ENCODE measurements around the gene DNAH14.
"Not testable (repeated sequence)": the region's sequence is repeated elsewhere in the genome, so short reads cannot be mapped to it uniquely, and the experiment has no call there.

DNAH14 gene

DNA sequence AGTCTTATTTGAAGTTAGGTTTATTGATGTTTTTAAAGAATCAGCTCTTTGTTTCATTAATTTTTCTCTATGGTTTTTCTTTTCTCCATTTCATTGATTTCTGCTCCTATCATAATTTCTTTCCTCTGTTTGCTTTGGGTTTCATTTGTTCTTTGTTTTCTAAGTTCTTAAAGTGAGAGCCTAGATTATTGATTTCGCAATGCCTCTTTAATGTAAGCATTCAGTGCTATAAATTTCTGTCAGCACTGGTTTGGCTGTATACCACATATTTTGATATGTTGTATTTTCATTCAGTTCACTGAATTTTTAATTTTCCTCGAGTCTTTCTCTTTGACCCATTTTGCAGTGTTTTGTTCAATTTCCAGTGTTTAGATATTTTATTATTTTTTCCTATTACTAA is 68.7 kb downstream of the DNAH14 start:
- no peak for FAIRE-seq

DNA sequence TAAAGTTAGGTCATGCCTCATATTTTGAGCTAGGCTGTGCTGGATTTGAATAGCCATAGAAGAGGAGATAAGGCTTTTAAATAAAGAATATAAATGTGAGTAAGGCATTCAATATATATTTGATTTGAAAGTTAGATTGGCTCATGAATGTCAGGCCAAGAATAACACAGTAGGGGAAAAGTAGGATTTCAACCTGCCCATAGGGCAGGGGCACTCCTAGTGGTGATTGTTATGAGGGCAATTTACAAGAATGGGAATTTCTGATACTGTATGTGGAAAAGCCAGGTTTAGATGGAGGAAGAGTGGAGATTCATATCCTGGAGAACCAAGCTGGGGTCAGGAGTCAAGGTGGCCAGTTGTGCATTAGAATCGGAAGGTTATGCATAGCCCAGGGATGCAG is 74.9 kb downstream of the DNAH14 start:
- no peak for FAIRE-seq

DNA sequence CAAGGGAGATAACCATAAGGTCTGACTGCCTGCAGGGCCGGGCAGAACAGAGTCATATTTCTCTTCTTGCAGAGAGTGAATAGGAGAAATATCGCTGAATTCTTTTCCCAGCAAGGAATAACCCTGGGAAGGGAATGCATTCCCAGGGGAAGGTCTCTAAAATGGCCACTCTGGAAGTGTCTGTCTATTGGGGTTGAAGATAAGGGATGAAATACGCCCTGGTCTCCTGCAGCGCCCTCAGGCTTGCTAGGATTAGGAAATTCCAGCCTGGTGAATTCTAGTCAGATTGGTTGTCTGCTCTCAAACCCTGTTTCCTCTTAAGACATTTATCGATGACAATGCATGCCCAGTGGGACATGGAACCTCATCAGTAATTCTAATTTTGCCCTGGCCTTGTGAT is 76.9 kb downstream of the DNAH14 start:
- not testable (repeated sequence) for FAIRE-seq

DNA sequence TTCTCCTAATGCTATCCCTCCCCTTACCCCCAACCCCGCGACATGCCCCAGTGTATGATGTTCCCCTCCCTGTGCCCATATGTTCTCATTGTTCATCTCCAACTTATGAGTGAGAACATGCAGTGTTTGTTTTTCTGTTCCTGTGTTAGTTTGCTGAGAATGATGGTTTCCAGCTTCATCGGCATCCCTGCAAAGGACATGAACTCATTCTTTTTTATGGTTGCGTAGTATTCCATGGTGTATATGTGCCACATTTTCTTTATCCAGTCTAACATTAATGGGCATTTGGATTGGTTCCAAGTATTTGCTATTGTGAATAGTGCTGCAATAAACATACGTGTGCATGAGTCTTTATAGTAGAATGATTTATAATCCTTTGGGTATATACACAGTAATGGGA is 78.6 kb downstream of the DNAH14 start:
- not testable (repeated sequence) for FAIRE-seq

DNA sequence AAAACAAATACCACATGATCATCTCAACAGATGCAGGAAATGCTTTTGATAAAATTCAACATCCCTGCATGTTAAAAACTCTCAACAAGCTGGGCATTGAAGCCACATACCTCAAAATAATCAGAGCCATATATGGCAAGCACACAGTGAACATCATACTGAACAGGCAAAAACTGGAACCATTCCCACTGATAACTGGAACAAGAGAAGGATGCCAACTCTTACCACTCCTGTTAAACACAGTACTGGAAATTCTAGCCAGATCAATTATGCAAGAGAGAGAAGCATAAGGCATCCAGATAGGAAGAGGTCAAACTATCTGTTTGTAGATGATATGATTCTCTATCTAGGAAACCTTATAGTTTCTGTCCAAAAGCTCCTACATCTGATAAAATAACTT is 91.6 kb downstream of the DNAH14 start:
- FAIRE-seq = no peak

DNA sequence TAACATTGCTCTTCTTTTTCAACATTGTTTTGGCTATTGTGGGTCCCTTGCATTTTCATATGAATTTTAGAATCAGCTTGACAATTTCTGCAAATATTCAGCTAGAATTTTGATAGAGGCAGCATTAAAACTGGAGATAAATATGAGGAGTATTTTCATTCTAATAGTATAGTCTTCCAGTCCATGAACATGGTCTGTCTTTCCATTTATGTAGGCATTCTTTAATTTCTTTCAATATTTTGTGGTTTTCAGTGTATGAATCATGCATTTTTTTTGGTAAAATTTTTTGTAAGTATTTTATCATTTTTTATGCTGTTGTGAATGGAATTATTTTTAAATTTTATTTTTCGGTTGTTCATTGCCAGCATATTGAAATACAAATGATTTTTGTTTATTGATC is 97.2 kb downstream of the DNAH14 start:
- no peak for FAIRE-seq

DNA sequence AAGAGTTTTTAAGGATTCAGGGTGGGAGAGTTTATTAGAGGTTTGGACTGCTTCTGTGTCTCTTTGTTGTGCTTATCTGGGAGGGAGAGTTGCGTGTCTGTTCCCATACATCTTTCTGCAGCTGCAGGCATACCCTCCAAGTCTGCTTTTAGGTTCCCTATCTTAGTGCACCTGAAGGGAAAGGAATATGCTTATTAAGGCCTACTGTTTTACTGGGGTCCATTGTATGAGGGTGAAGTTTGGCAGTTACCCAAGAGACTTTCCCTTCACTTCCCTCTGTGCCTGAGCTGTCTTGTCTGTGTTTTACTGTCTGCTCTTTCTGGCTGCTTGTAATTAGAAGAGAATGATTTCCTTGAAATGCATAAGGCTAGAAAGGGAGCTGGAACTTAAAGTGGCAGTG is 107.0 kb downstream of the DNAH14 start:
- FAIRE-seq = not testable (repeated sequence)

DNA sequence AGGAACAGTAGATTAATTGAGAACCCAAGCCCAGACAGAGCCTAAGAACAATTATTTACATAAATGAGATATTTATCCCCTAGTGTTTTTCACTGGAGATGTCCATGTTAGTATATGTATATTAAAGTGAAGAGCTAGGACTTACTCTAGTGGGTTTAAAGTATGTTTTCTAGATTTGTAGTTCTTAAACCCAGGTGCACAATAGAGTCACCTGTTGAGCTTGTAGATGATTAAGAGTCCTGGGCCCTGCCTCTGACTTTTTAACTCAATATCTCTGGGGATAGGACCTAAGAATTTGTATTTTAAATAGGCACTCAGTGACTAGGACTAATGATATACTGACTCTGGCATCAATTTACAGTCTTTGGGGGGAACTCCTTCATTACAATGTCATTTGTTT is 112.8 kb downstream of the DNAH14 start:
- no peak for FAIRE-seq

DNA sequence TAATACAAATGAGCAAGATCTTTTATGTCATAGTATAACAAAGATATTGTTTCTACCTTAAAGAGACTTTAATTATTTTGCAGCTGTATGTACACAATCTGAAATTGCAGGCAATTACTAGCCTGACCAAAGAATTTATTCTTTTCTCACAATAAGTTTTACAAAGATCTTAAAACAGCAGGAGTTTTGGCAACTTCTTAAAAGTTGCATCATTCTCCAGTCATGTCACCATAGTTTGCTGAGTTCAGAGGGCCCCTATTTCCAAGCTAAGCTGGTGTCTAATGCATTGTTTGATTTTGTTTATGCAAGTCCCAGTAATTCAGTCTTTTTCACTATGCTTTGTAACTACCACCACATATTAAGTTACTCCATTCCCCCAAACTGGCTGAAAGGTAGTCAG is 114.8 kb downstream of the DNAH14 start:
- FAIRE-seq = no peak

DNA sequence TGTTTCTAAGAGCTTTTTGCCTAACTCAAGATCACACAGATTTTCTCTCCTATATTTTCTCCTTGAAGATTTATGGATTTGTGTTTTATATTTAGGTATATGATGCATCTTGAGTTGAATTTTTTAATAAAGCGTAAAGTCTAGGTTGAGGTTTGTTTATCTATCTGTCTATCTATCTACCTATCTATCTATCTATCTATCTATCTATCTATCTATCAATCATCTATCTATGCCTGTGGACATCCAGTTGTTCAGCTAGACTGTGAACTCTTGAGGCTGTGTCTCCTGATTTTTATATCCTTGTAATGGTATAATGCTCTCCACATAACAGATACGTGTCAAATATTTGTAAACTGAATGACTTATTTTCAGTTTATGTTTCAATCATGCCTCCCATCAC is 120.1 kb downstream of the DNAH14 start:
- no peak for FAIRE-seq

DNA sequence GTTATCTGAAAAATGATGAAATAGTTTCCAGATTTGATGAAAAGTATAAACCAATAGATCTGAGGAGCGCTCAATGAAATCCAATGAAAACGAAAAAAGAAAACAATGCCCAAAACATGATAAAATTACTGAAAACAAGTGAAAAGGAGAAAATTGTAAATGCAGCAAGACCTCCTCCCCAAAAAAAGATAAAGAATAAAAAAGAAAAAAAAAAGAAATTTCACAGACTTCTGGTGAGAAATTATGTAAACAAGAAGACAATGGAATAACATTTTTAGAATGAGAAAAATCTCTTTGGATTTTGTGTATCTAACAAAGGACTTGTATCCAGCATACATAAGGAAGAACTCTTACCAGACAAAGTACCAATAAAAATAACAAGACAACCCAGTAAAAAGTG is 134.2 kb downstream of the DNAH14 start:
- FAIRE-seq = peak; percentile 17

DNA sequence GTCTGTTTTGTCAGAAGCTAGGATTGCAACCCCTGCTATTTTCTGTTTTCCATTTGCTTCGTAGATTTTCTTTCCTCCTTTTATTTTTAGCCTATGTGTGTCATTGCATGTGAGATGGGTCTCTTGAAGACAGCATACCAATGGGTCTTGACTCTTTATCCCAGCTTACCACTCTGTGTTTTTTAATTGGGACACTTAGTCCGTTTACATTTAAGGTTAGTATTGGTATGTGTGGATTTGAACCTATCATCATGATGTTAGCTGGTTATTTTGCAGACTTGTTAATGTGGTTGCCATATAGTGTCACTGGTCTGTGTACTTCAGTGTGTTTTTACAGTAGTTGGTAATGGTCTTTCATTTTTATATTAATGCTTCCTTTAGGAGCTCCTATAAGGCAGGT is 141.5 kb downstream of the DNAH14 start:
- FAIRE-seq = no peak

DNA sequence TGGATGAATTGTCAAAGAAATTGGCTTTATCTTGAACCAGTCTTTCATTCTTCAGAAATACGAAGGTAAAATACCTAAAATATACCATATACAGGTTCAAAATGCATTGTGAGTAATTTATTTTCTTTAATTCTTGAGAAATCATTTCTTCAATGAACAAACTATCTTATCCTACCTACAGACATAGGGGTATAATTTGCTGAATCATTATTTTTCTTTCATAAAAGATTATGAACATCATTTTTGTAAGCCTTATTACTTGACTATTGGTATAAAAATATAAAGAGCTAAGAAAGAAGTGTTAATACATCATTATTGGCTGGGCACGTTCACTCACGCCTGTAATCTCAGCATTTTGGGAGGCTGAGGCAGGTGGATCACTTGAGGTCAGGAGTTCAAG is 167.7 kb downstream of the DNAH14 start:
- FAIRE-seq = no peak

DNA sequence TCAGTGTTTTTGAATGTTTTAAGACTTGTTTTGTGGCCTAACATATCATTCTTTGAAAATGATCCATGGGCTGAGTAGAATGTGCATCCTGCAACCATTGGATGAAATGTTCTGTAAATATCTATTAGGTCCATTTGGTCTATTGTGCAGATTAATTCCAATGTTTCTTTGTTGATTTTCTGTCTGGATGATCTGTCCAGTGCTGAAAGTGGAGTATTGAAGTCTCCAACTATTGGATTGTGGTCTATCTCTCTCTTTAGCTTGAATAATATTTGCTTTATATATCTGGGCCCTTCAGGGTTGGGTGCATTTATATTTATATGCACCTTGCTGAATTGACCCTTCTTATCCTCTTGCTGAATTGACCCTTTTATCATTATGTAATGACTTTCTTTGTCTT is 181.5 kb downstream of the DNAH14 start:
- no peak for FAIRE-seq

DNA sequence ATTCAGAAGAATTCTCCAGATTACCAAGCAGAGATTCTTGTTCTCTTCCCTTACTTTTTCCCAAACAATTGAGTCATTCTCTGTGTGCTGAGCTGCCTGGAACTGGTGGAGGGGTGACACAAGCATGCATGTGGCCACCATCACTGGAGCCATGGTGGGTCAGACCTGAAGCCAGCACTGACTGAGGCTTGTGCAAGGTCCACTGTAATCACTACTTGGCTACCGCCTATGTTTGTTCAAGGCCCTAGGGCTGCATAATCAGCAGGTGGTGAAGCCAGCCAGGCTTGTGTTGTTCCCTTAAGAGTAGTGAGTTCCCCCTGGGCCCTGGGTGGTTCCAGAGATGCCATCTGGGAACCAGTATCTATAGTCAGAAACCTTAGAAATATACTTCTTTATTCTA is 183.8 kb downstream of the DNAH14 start:
- no peak for FAIRE-seq

DNA sequence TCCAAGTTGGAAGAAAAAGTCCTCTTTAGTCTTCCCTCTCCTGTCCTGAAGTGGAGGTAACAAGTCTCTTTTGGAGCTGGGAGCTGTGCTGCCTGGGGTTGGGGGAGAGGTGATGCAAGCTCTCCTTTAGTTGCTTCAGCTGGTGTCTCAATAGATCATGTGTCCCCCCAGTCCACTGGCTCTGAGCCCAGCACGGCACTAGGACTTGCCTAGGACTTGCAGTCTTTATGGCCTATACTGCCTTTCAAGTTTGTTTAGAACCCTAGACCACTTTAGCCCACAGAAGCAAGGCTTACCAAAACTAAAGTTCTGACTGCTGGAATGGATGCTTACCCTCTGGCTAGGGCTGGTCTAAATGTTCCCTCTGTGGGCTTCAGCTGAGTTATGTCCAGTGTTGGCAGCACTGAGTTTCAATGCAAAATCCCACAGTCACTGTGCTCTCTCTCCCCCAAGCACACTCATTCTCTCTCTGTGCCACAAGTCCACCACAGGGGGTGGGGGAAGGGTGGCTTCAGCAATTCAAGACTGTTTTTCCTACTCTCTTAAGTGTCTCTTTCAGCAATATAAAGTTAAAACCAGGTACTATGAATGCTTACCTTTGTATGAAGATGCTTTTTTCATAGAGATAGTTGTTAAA is 185.0 kb downstream of the DNAH14 start:
- no peak for FAIRE-seq

DNA sequence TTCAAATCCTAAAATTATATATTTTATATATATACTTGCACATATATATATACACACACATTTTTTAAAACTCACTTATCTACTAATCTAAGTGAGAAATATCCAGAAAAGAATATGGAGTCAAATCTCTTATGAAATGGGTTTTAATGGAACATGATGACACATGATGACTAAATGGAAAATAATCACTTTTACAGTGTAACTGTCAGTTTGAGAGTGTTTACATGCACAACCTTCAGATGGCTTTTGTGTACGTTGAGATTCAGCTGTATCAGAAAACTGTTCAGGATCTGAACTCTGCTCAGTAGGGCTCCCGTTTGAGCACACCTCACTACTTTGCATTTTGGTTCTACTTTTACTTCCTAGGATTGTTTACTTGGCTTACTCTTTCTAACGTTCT is 189.8 kb downstream of the DNAH14 start:
- no peak for FAIRE-seq

DNA sequence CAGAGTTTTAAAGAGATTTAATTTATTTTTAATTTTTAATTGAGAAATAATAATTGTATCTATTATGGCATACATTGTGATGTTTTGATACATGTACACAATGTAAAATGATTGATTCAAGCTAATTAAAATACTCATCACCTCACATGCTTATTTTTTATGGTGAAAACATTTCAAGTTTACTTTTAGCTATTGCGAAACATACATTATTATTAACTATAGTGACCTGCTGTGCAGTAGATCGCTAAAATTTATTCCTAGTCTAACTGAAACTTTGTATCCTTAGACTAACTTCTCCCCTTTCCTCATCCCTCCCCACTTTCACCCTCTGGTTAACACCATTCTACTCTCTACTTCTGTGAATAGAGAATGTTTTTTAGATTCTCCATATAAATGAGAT is 191.6 kb downstream of the DNAH14 start:
- no peak for FAIRE-seq

DNA sequence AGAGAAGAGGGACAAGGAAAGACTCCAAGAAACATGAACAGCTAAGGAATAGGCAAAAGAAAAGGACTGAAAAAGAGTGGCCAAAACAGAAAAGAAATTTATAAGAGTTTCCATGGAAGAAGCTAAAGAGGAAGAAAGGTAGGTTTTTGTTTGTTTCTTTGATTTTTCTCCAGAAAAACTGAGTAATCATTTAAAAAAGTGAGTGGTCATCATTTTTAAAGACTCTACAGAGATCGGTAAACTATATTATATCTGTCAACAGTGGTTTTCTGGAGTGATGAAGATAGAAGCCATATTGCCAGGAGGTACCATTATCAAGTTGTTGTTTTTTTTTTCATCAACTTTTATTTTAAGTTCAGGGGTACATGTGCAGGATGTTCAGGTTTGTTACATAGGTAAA is 202.4 kb downstream of the DNAH14 start:
- no peak for FAIRE-seq

DNA sequence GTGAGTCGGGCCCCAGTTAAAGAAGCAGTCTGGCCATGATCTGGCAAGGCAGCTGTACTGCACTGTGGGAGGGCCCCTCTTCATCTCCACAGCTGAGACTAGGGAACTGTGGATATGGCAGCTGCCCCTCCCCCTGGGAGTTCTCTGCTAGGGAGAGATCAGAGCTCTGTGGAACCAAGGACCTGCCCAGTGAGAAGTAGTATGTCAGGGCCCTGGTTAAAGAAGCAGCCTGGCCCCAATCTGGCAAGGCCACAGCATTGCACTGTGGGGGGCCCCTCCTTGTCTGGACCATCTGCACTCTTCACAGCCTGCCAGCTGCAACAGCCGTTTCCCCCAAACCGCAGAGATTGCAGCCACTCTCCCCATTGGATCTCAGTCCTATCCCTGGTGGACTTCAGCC is 208.5 kb downstream of the DNAH14 start:
- FAIRE-seq = no peak

DNA sequence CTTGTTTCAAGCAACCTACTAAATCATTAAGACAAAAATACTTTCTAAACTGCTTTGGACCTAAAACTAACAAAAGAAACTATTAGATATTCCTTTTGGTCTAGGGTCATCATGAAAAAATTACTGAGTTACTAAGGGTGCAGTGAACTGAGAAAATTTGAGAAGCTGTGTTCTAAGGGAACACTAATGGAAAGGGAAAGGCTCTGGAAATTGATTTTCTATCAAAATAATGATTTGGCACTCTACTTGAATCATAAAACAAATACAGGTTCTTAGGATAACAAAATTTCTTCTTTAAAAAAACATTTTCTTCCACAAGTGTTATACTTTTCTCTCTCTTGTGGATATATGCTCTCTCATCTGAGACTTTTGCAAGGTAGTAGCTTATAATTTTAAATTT is 213.5 kb downstream of the DNAH14 start:
- no peak for FAIRE-seq

DNA sequence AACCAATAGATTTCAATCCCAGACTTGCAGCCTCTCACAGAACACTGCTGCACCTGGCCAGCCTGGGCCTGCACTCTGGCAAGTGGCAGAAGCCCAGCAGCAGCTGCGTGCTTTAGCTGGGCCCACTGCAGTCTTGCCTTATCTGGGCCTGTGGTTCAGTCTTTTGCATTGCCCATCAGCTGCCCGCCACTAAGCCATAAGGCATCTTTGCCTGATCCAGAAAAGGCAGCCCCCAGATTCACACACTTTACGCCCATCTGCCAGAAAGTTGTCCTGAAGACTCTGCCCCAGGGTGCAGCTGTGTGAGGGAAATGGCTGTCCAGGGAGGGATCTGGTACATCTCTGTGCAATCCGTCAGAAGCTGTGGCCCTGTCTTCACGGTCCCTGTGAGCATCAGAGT is 217.0 kb downstream of the DNAH14 start:
- FAIRE-seq = no peak

DNA sequence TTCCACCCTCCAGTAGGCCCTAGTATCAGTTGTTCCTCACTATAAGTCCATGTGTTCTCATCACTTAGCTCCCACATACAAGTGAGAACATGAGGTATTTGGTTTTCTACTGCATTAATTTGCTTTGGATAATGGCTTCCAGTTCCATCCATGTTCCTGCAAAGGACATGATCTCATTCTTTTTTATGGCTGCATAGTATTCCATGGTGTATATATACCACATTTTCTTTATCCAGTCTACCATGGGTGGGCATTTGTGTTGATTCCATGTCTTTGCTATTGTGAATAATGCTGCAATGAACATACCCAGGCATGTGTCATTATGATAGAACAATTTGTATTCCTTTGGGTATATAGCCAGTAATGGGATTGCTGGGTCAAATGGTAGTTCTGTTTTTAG is 218.3 kb downstream of the DNAH14 start:
- FAIRE-seq = not testable (repeated sequence)

DNA sequence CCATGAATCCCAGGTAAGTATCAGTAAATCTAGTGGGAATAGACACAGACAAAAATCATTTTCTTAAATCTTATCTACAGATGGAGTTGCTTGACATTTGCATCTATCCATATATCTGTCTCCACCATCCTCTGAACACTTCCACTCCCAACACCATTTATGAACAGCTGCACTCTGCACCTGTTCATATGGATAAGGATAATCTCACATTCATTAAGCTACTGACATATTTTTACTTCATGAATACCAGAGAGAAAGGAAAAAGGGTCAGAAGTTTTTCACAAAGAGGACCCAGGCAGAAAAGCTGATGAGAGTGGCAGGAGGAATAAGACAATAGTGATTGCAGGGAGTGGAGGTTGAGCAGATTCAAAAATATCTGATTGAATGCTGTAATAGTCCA is 222.6 kb downstream of the DNAH14 start:
- FAIRE-seq = no peak

DNA sequence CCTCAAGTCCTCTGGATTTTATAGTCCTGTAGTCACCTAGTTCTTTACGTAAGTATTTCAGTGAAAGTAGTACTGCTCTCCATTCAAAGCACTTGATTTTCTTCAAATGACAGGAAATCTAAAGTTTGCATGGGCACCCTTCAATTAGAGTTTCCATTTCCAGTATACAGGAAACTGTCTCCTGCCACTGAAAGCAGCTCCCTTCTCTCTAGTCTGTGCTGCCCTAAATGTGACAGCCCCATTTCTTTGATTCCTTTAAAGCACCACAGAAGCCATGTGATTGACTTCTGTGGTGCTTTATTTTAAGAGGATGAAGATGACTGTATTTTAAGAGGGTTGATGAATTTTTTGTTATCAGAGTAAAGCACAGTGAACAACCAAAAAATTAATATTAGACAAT is 226.1 kb downstream of the DNAH14 start:
- no peak for FAIRE-seq

DNA sequence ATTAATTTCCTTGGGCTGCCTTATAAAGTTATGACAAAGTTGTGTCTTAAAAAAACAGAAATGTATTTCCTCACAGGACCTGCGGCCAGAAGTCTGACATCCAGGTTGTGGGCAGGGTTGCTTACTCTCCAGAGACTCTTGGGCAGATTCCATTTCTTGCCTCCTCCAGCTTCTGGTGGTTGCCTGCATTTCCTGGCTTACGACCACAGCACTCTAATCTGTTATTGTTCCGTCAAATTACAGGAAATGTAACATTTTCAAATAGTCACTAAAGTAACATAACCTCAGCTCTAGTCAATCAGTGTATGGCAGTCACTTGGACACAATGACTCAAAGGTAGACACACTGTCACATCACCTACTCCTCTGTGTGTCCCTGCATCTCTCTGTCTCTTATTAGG is 226.8 kb downstream of the DNAH14 start:
- FAIRE-seq = no peak

Measured in islet of Langerhans (tissue), 1 donor.